ENCODE results near the gene KIF16B. TPM values are rescaled to one million over a fixed set of nuclear protein-coding genes. Genes with fewer than 3 reads are reported as not detected.
"Not testable (repeated sequence)": the region's sequence is repeated elsewhere in the genome, so short reads cannot be mapped to it uniquely, and the experiment has no call there.

Gene KIF16B
- total RNA-seq, 1 donor from 2014 or later: 54.4 TPM

- no peak for DNase-seq
Observed at GRCh38 chr20:16553101-16553500, 20.1 kb downstream of the KIF16B start.

- DNase-seq: no peak
Observed at GRCh38 chr20:16552015-16552414, 21.2 kb downstream of the KIF16B start.

DNA sequence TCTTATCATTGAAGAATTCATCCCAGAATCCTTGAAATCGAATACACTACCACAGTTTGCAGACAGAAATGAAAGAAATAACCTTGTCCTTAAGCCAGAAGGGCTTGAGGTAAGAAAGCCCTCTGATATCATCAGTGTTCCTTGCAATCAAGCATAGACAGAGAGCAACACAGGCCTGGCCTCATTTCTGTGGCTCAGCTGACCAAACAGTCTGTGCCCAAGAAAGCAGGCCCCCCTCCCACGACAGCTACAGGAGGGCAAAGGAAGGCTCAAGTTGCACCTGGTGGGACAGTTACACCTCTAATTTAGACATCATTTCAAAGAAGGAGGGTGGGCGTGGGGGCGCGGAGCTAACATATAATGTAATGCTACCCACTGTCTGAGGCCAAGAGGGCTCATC lies 21.6 kb downstream of the KIF16B start:
- DNase-seq: no peak

GRCh38 chr20:16548068-16548672 lies 25.1 kb downstream of the KIF16B start:
- no peak for DNase-seq

DNA sequence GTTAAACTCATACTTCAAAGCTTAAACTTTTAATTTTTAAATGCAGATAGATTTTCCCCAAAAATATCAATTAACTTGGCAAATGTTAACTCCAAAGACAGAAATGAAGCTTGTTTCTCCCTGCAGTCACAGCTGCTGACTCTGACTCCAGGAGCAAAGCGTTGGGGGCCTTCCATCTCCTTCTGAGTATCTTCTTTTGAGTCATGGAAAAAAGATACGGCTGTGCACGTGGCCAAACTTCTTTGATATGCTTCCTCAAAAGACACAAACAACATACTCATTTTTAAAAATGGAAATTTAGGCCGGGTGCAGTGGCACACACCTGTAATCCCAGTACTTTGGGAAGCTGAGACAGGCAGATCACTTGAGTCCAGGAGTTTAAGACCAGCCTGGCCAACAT lies 28.3 kb downstream of the KIF16B start:
- no peak for DNase-seq

DNA sequence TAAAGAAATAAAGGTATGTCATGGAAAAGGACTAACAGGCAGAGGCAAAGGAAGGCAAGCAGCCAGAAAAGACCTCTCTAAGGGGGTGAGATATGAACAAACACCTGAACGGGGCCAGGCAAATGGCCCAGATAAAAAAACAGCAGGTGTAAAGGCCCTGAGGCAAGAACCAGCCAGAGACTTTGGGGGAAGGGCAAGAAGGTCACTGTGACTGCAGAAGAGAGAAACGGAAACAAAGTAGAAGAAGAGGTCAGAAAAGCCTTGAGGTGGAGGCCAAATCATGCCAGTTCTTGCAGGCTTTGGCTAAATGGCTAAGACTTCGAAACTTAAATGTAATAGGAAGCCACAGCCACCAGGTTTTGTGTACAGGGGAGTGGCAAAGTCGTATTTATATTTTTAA lies 30.8 kb downstream of the KIF16B start:
- DNase-seq: no peak

GRCh38 chr20:16541878-16542277 lies 31.4 kb downstream of the KIF16B start:
- DNase-seq: no peak

- DNase-seq: no peak
Observed at GRCh38 chr20:16541226-16541625, 32.0 kb downstream of the KIF16B start.

- DNase-seq: no peak
Observed at GRCh38 chr20:16539280-16540021, 33.8 kb downstream of the KIF16B start.

- no peak for DNase-seq
Observed at GRCh38 chr20:16538779-16539178, 34.5 kb downstream of the KIF16B start.

DNA sequence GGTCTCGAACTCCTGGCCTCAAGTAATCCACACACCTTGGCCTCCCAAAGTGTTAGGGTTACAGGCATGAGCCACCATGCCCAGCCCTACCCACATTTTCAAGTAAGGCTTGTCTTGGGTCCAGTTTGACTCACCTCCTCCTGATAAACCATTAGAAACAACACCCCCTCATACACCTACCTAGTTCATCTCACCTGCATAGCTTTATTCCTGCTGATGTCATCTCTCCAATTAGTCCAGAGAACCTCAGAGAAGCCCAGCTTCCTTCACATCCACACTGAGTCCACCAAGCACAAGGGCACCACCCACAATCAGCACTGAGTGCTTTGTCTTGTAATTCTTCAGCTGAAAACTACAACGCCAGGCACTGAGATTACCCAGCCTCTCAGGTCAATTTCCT lies 35.3 kb downstream of the KIF16B start:
- DNase-seq: no peak

DNA sequence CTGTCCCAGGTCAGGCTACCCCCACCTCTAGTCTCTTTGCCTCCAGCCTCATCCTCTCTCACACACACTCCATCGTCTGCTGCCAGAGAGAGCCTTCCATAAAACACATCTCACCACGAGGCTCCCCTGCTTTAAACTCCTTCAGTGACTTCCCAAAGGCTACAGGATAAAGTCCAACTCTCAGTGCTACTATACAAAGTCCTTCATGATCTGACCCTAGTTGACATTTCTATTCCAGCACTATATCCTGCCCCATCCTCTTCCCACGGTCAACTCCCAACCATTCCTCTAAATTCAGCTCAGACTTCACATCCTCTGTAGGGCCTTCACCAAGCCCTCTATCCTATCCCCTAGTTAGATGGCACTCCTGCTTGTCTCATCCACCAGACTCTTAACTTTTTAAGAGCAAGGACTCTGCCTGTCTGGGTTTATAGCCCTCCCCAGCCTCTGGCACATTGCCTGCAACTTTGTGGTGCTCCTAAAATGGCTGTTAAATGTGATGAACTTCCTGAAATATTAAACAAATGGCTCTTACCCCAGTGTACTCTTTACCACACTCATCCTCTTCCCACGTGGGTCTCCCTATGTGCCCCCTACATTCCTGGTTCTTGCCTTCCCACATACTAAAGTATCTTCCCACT lies 36.1 kb downstream of the KIF16B start:
- DNase-seq: no peak

GRCh38 chr20:16535277-16535676 lies 38.0 kb downstream of the KIF16B start:
- no peak for DNase-seq

- no peak for DNase-seq
Observed at GRCh38 chr20:16533502-16533901, 39.7 kb downstream of the KIF16B start.

DNA sequence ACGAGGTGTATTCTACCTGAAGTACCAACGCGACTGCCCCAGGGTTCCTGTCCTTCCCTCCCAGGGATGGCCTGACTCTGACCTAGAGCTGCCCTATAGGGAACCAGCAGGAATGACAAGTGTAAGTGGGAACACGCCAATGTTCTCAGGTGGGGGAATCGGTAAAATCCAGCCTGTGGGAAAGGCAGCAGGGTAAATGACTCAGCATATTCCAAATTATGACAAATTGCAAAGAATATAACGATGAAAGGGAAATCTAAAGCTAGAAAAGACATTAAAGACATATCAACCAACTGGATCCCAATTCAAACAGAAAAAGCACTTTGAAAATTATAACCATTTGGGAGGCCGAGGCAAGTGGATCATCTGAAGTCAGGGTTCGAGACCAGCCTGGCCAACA lies 41.8 kb downstream of the KIF16B start:
- DNase-seq: no peak

DNA sequence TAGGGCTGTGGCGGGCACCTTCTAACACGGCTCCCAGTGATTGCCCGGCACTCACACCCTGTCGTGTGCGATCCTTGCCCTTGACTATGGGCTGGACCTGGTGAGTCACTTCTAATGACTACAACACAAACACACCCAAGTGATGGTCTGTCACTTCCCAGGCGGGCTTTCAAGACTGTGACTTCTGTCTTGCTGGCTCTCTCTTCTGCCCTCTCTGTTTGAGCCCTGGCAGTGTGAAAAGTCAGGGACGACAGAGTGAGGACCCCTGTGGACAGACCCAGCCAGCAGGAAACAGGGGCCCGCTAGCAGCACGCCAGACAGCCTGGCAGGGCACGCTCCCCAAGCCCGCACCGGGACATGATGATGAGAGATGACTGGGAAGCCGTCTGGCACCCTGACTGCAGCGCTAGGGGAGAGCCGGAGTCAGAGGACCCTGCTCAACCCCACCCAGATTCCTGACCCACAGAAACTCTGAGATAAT lies 43.0 kb downstream of the KIF16B start:
- no peak for DNase-seq

GRCh38 chr20:16528078-16528477 lies 45.2 kb downstream of the KIF16B start:
- peak; percentile 9 for DNase-seq

- no peak for DNase-seq
Observed at GRCh38 chr20:16527438-16527837, 45.8 kb downstream of the KIF16B start.

DNA sequence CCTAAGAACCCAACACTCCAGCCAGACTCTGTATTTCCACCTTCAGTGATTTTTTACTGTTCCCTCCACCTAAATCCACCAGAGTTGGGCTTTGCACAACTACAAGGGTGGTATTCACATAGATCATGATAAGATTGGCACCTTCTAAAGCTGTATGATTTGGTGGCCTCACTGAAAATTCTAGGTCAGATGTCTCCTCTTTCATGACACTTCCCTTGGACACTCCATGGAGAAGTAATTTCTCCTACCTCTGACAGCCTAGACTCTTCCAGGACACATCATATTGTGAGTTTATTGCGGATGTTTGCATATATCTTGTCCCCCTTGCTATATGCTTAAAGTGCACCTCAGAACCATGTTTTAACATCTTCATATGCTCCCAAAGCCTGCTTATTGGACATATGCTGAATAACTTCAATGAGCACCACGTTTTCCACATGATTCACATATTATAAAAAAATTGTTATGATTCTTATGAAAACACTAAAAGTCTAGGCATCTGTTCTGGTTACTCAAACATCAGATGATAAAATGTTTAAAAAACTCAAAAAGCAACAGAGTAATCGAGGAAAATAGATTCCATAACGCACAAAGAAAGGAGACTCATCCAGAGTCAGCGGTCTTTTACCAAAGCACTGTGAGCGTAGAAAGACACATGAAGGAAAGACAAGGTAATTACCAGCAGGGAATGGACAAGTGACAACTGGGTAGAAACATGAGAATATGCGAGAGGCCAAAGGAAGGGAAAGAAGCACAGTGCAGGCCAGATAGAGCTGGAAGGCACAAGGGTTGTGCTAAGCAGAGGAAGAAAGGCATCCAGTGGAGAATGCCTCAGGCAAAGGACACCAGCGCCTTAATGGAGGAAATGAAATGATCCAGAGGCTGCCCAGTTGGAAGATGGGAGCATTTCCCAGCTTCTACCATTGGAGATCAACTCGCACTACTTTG lies 46.5 kb downstream of the KIF16B start:
- no peak for DNase-seq

DNA sequence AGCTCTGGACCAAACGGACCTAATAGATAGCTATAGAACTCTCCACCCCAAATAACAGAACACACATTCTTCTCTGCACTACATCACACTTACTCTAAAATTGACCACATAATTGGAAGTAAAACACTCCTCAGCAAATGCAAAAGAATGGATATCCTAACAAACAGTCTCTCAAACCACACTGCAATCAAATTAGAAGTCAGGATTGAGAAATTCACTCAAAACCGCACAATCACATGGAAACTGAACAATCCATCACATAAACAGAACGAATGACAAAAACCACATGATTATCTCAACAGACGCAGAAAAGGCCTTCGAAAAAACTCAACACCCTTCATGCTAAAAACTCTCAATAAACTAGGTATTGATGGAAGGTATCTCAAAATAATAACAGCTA lies 50.6 kb downstream of the KIF16B start:
- not testable (repeated sequence) for DNase-seq

DNA sequence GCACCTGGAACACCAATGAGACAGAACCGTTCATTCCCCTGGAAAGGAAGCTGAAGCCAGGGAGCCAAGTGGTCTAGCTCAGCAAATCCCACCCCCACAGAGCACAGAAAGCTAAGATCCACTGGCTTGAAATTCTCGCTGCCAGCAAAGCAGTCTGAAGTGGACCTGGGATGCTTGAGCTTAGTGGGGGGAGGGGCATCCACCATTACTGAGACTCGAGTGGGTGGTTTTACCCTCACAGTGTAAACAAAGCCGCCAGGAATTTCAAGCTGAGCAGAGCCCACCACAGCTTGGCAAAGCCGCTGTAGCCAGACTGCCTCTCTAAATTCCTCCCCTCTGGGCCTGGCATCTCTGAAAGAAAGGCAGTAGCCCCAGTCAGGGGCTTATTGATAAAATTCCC lies 53.1 kb downstream of the KIF16B start:
- DNase-seq: no peak

DNA sequence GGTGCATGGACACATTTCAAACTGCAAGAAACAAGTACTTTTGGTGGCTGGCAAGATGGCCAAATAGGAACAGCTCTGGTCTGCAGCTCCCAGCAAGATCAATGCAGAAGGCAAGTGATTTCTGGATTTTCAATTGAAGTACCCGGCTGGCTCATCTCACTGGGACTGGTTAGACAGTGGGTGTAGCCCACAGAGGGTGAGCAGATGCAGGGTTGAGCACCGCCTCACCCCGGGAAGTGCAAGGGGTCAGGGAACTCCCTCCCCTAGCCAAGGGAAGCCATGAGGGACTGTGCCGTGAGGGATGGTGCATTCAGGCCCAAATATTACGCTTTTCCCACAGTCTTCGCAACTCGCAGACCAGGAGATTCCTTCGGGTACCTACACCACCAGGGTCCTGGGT lies 53.6 kb downstream of the KIF16B start:
- not testable (repeated sequence) for DNase-seq

DNA sequence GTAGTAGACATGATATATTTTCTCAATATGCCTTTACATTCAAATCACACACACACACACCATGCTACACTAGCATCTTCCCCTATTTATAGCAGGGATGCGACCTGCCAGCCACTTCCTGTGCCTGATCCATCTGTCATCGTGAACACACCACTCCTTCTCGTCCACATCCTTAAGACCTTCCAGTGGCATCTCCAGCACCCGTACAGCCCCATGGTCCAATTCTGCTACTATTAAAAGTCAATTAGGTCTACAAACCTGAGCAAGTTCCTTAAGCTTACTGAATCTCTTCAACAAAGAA lies 54.5 kb downstream of the KIF16B start:
- DNase-seq: no peak
